Measurements from ENCODE around the gene MAPRE3.
"Not testable (repeated sequence)": the region's sequence is repeated elsewhere in the genome, so short reads cannot be mapped to it uniquely, and the experiment has no call there.

Gene MAPRE3

DNA sequence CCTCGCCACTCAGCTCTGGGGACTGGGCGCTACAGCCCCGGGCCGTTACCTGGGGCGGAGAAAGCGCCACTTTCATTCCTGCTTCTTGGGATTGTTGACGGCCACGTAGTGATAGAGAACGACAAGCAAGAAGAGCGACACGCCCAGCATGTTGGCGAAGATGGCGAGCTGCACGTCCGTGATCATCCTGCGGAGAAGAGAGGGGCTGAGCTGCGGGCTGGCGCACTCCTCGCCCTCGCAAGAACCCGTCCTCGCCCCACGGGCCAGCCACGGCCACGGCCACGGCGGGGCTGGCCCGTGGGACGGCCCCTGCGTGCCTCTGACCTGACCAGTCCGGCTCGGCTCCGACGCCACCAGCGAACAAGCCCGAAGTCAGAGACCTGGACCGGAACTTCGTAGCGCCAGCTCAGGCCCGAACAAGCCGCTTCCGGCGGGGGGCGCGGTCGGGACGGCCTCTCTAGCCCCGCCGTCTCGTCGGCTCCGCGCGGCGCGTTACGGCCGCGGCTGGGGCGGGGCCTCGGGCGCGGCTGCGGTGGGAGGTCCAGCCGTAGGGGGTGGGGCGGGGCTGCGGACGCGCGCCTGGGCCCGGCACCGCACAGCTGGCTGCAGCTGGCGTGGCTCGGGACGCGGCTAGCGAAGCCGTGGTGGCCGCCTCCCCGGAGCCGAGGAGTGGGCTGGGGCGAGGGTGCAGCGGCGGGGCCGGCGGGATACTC is 101.0 kb downstream of the MAPRE3 start, which contains the start of gene OST4:
OST4 (minus strand) TSS at position 378 of the 713 bp plus-strand sequence.
- peak; percentile 94 for DNase-seq (ENCODE audit: low spot score)

DNA sequence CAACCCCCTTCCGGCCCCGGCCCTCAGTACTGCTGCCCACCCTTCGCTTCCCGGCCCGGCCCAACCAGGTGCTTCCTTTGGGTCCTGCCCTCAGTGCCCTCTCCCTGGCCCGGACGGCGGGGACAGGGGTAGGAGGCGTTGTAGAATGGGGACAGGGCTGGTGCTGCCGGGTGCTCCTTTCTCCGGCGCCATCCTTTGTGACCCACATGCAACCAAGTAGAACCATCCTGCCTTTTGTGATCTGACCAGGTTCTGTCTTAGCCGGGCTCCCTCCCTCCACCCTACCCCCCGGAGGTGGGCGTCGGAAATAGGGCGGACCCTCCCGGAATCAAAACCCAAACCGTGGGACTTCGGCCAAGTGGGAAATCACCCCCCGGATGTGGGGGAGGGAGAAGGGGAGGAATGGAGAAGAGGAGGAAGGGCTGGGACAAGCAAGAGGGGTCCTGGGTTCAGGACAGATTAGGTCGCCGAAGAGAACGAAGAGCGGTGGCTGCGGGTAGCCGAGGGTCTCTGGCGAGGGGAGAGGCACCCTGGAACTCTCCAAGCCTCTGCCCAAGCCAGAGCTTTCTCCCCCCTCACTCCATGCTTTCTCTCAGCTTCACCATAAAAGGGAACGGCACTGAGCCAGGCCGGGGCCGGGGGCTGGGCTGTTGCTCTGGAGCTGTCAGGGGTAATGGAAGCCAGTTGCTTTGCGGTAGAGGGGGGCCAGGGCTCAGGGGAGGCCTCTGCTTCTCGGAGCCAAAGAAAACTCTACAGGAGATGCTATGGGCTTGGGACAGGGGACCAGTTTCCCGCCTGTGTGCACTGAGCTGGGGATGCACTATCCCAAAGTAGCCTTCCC is 101.8 kb downstream of the MAPRE3 start:
- DNase-seq (ENCODE audit: low spot score), result no peak

DNA sequence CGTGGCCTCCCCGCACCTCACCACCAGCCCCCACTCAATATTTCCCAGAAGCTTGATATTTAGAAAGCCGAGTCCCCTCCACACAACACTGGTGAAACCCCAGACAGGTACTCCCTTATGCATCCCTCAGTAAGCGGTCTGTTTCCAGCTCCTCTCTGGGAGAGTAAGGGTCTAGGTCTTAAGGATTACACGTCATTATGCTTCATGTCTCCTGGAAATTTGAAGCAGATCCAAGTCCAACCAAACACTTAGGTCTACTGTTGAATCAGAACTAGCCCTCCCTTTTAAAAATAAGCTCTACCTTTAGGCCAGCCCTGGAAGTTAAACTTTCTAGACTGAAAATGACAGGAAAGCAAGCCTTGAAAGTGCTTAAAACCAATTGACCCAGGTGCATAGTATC is 102.5 kb downstream of the MAPRE3 start:
- no peak for DNase-seq (ENCODE audit: low spot score)

DNA sequence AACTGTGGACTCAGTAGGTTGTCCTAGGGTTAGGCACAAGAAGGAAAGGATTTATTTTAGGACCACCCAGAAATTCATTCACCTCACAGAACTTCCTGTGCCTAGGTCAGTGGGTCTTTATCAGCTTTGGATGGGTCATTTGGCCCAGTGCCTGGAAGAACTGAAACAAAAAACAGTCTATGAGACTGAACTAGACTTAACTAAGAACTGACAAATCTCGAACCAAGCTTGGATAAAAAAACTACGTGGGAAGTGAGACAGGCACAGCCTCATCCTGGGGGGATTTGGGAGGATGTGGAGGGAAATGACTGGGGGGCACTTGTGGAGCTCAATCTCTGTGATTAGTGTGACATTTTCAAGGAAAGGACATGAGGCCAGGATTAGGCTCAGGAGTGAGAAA is 103.3 kb downstream of the MAPRE3 start:
- no peak for DNase-seq (ENCODE audit: low spot score)

DNA sequence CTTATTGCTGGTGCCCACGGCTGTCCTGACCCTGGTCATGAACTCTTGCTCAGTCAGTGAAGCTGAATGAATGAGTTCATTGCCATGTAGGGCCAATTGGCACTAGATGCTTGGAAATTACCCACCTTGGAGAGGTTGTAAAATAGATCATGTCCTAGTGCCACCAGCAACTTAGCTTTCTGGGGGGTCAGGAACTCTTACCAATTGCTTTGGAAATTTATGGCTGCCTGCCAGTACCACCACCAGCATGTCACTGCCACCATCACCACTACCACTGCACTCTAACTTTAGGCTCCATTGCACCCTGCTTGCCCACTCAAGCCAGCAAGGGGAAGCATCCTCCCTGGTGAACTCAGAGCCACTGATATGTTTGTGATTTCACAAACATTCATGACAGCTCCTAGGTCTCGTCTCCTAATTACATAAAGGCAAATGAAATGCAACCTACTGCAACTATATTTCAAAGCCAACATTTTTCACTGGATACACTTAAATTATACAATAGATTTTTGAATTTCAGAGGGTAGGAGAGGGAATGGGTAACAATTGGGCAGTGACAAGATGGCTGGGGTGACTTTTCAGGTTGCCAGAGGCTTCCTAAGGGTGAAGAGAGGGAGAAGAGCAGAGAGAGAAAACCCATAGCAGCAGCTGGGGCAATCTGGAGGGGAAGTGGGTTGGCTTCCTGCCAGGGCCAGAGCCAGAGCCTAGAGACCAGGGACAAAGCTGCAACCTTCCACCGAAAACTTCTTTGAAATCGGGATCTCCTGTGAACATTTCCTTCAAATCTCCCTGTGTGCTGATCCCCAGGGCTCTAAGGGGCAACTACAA is 104.5 kb downstream of the MAPRE3 start:
- DNase-seq (ENCODE audit: low spot score), result no peak

DNA sequence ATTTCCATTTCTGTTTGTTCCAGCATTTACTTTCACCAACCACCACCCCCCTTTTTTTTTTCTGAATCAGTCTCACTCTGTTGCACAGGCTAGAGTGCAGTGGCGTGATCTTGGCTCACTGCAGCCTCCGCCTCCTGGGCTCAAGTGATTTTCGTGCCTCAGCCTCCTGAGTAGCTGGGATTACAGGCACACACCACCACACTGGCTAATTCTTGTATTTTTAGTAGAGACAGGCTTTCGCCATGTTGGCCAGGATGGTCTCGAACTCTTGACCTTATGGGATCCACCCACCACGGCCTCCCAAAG is 105.1 kb downstream of the MAPRE3 start:
- not testable (repeated sequence) for DNase-seq (ENCODE audit: low spot score)

DNA sequence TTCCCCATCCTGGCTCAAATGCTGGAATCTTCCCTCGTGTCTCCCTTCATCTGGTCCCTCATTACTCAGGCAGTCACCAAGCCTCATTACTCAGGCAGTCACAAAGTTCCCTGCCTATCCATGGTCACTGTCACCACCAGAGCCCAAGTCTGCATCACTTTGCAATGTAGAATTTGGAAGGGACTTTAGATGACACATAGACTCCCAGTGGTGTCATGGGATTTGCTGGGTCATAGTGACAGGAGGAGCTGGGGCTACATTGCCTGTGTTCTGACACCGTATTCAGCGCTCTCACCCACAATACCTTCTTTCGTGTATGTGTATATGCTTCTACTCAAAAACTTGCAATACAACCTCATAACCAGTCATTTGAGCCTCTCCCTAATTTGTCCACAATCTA is 105.9 kb downstream of the MAPRE3 start:
- no peak for DNase-seq (ENCODE audit: low spot score)
